GM10266 (cell line): ENCODE data around the gene SRSF4.
"Not testable (repeated sequence)": the region's sequence is repeated elsewhere in the genome, so short reads cannot be mapped to it uniquely, and the experiment has no call there.

Source experiments
- DNase-seq: peaks from one replicate; pipeline ENCODE4 v3.0.0; 2012; ENCODE audit errors: extremely low spot score
- CTCF ChIP-seq: IDR thresholded peaks from 2 replicates; pipeline ENCODE4 v1.5.1; 2012; ENCODE audit warnings: mild to moderate bottlenecking, low read depth; ENCODE audit not compliant: control insufficient read depth, insufficient read depth; ENCODE audit errors: missing control alignments

The SRSF4 gene

GRCh38 chr1:29222686-29223085, 41.0 kb upstream of the SRSF4 start:
- no peak for DNase-seq
- TF ChIP-seq CTCF = no peak

- DNase-seq = not testable (repeated sequence)
Measured at GRCh38 chr1:29222260-29222659, 40.6 kb upstream of the SRSF4 start.

GRCh38 chr1:29221296-29221695, 39.6 kb upstream of the SRSF4 start:
- DNase-seq = no peak

GRCh38 chr1:29218223-29218622, 36.5 kb upstream of the SRSF4 start:
- no peak for TF ChIP-seq CTCF
- DNase-seq = no peak

More at GRCh38 chr1:29221296-29221695, 39.6 kb upstream of the SRSF4 start:
- no peak for TF ChIP-seq CTCF

GRCh38 chr1:29217633-29218032, 35.9 kb upstream of the SRSF4 start:
- DNase-seq = no peak
- no peak for TF ChIP-seq CTCF

- DNase-seq = no peak
- no peak for TF ChIP-seq CTCF
Measured at GRCh38 chr1:29213055-29213454, 31.4 kb upstream of the SRSF4 start.

- no peak for TF ChIP-seq CTCF
Measured at GRCh38 chr1:29211086-29212030, 29.7 kb upstream of the SRSF4 start.

More at GRCh38 chr1:29211086-29212030, 29.7 kb upstream of the SRSF4 start:
- no peak for DNase-seq
